HepG2 (cell line): Measurements from ENCODE around the gene CYP2W1. TPM values are rescaled to one million over a fixed set of nuclear protein-coding genes. Genes with fewer than 3 reads are reported as not detected.
A peak's percentile ranks its signal among the peaks of the same experiment; 100 is the strongest.

Experiments used
- ATF1 ChIP-seq: IDR thresholded peaks from 2 replicates; pipeline ENCODE4 v1.6.1; 2016; ENCODE audit warnings: mild to moderate bottlenecking, control low read depth
- CBX5 ChIP-seq: sonication (generic); formaldehyde crosslinking; IDR thresholded peaks from 2 replicates; pipeline ENCODE4 v1.4.0; 2020; ENCODE audit warnings: missing genetic modification reagents, borderline replicate concordance
- MAFK ChIP-seq, 2 experiments: IDR thresholded peaks in 1 of 2; conservative IDR thresholded peaks in 1 of 2; 2 replicates each; pipeline ENCODE4 v1.6.1; 2011; ENCODE audit warnings: improper control_type of control experiment in 2 of 2, low read length in 2 of 2
- RFX5 ChIP-seq: IDR thresholded peaks from 2 replicates; pipeline ENCODE4 v1.6.1; 2011; ENCODE audit warnings: low read depth, low read length, improper control_type of control experiment
- ZNF337 ChIP-seq: sonication (generic); formaldehyde crosslinking; IDR thresholded peaks from 2 replicates; pipeline ENCODE4 v1.5.1; 2020; ENCODE audit warnings: missing genetic modification reagents, low read depth, mild to moderate bottlenecking, borderline replicate concordance
- ZNF569 ChIP-seq: sonication (generic); formaldehyde crosslinking; IDR thresholded peaks from 2 replicates; pipeline ENCODE4 v1.5.0; 2020; ENCODE audit warnings: mild to moderate bottlenecking, missing genetic modification reagents, moderate library complexity, borderline replicate concordance
- ZNF687 ChIP-seq: sonication (generic); formaldehyde crosslinking; IDR thresholded peaks from 2 replicates; pipeline ENCODE4 v1.5.1; 2020; ENCODE audit warnings: mild to moderate bottlenecking, missing genetic modification reagents, moderate library complexity
- ZNF704 ChIP-seq: sonication (generic); formaldehyde crosslinking; IDR thresholded peaks from 2 replicates; pipeline ENCODE4 v1.8.1; 2023; ENCODE audit warnings: mild to moderate bottlenecking, inconsistent platforms, moderate library complexity, missing genetic modification reagents, borderline replicate concordance
- polyA plus RNA-seq, 8 experiments: library from polyadenylated mRNA; depleted of rRNA in 3 of 8; stranded (reverse) in 7 of 8; unstranded in 1 of 8; fragments of >200 nt; fragmentation: Illumina TruSeq in 4 of 8; extraction: Trizol in 4 of 8; gene quantifications; 2 replicates each; pipeline versions ENCODE4 v1.2.1 to v1.2.3, GENCODE V29; 2011 to 2016; ENCODE audit warnings: low read depth in 4 of 8, missing spikeins in 1 of 8, mixed read lengths in 1 of 8; ENCODE audit not compliant: insufficient read depth in 1 of 8
- total RNA-seq, 5 experiments: library from RNA; depleted of rRNA; stranded (reverse); fragments of >200 nt; fragmentation: Illumina TruSeq; extraction: Trizol; gene quantifications; 2 replicates each; pipeline ENCODE4 v1.2.3, GENCODE V29; 2016; ENCODE audit warnings: low read depth in 1 of 5
- TF ChIP-seq, protein P1 (sequence below): sonication (generic); formaldehyde crosslinking; IDR thresholded peaks from 2 replicates; pipeline ENCODE4 v1.8.1; 2023; ENCODE audit warnings: missing genetic modification reagents, mild to moderate bottlenecking, borderline replicate concordance

Gene CYP2W1
- total and polyA plus RNA-seq, 2 of the 13 experiments (the other 11 are each of a cell fraction or from before 2014, with no cell fraction given) = 19.5 to 31.7 TPM

GRCh38 chr7:970744-971143 is 12.2 kb upstream of the CYP2W1 start (continued):
- TF ChIP-seq CBX5 (CRISPR knock-in tag) (no peak), ZNF704 (CRISPR knock-in tag) (no peak), ZNF569 (CRISPR knock-in tag) (no peak), ATF1 (CRISPR knock-in tag) (no peak), RFX5 (no peak), MAFK (conservative IDR thresholded peaks at IDR 0.05 in 1 of 2, IDR thresholded peaks at IDR 0.05 in 1 of 2; ENCODE audit: low read length in 2 of 2) (peak; percentile 84 to 86), ZNF687 (peak; percentile 18; the same call in 1 of the 2 replicates), ZNF337 (CRISPR knock-in tag) (no peak)
- TF ChIP-seq, protein P1, sequence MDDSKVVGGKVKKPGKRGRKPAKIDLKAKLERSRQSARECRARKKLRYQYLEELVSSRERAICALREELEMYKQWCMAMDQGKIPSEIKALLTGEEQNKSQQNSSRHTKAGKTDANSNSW = no peak
